Panc1 (cell line): ENCODE results near the gene EIF2D.

ENCODE experiments used
- CTCF ChIP-seq: fragments of 450-650 bp; IDR thresholded peaks from 2 replicates; pipeline ENCODE4 v1.5.1; 2017; ENCODE audit warnings: mild to moderate bottlenecking
- POLR2AphosphoS5 ChIP-seq: IDR thresholded peaks from 2 replicates; pipeline ENCODE4 v1.6.1; 2012; ENCODE audit warnings: mild to moderate bottlenecking, low read depth, low read length, moderate library complexity
- REST ChIP-seq, 2 experiments: IDR thresholded peaks; 2 replicates each; pipeline ENCODE4 v1.6.1; 2011 to 2012; ENCODE audit warnings: low read depth in 2 of 2, control low read depth in 1 of 2, low read length in 1 of 2, mild to moderate bottlenecking in 1 of 2, moderate library complexity in 1 of 2; ENCODE audit not compliant: insufficient read depth in 1 of 2
- SIN3A ChIP-seq: IDR thresholded peaks from 2 replicates; pipeline ENCODE4 v1.6.1; 2012; ENCODE audit warnings: low read depth, mild to moderate bottlenecking, low read length, moderate library complexity, borderline replicate concordance; ENCODE audit not compliant: insufficient read depth

- TF ChIP-seq CTCF (no peak), REST (IDR thresholded peaks at IDR 0.05; ENCODE audit: insufficient read depth in 1 of 2, low read depth in 2 of 2, low read length in 1 of 2) (no peak), POLR2AphosphoS5 (no peak), SIN3A (no peak)
These were observed 21.0 kb downstream of the EIF2D start for GRCh38 chr1:206591226-206591625.
